WTC11 (cell line): Measurements from ENCODE around the gene CIBAR2.
A peak's percentile ranks its signal among the peaks of the same experiment; 100 is the strongest.

ENCODE experiments used
- CTCF ChIP-seq: fragments of 200-600 bp; IDR thresholded peaks from 2 replicates; pipeline ENCODE4 v1.8.0; 2022; ENCODE audit warnings: antibody characterized with exemption
- MLX ChIP-seq: sonication (generic); formaldehyde crosslinking; IDR thresholded peaks from 2 replicates; pipeline ENCODE4 v1.8.1; 2023; ENCODE audit warnings: mild to moderate bottlenecking, missing genetic modification reagents, moderate library complexity
- NFE2L1 ChIP-seq: sonication (generic); formaldehyde crosslinking; IDR thresholded peaks from 2 replicates; pipeline ENCODE4 v1.8.1; 2023; ENCODE audit warnings: missing genetic modification reagents
- NR1H2 ChIP-seq: sonication (generic); formaldehyde crosslinking; IDR thresholded peaks from 2 replicates; pipeline ENCODE4 v1.9.0; 2021; ENCODE audit warnings: mild to moderate bottlenecking, moderate library complexity, missing genetic modification reagents
- TEAD1 ChIP-seq: sonication (generic); formaldehyde crosslinking; IDR thresholded peaks from 2 replicates; pipeline ENCODE4 v1.8.0; 2022; ENCODE audit warnings: mild to moderate bottlenecking, missing genetic modification reagents
- ZNF219 ChIP-seq: sonication (generic); formaldehyde crosslinking; IDR thresholded peaks from 2 replicates; pipeline ENCODE4 v1.8.0; 2023; ENCODE audit warnings: missing genetic modification reagents, mild to moderate bottlenecking, borderline replicate concordance
- TF ChIP-seq, protein P1 (sequence below): sonication (generic); formaldehyde crosslinking; IDR thresholded peaks from 2 replicates; pipeline ENCODE4 v1.8.0; 2022; ENCODE audit warnings: mild to moderate bottlenecking, missing genetic modification reagents

- TF ChIP-seq NR1H2 (CRISPR knock-in tag), result no peak
- no peak for TF ChIP-seq NFE2L1 (CRISPR knock-in tag)
- TF ChIP-seq CTCF, result 0 out of 2 replicates have a peak, but pooled peaks have one; percentile 21
- no peak for TF ChIP-seq MLX (CRISPR knock-in tag)
- no peak for TF ChIP-seq ZNF219 (CRISPR knock-in tag)
- TF ChIP-seq TEAD1 (CRISPR knock-in tag), result no peak
- TF ChIP-seq, protein P1, sequence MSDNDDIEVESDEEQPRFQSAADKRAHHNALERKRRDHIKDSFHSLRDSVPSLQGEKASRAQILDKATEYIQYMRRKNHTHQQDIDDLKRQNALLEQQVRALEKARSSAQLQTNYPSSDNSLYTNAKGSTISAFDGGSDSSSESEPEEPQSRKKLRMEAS, result no peak
Observed at GRCh38 chr16:85057212-85057889, 54.9 kb downstream of the CIBAR2 start.
